ENCODE results near the gene IFNL2.
"Not testable (repeated sequence)": the region's sequence is repeated elsewhere in the genome, so short reads cannot be mapped to it uniquely, and the experiment has no call there.

IFNL2 gene

DNA sequence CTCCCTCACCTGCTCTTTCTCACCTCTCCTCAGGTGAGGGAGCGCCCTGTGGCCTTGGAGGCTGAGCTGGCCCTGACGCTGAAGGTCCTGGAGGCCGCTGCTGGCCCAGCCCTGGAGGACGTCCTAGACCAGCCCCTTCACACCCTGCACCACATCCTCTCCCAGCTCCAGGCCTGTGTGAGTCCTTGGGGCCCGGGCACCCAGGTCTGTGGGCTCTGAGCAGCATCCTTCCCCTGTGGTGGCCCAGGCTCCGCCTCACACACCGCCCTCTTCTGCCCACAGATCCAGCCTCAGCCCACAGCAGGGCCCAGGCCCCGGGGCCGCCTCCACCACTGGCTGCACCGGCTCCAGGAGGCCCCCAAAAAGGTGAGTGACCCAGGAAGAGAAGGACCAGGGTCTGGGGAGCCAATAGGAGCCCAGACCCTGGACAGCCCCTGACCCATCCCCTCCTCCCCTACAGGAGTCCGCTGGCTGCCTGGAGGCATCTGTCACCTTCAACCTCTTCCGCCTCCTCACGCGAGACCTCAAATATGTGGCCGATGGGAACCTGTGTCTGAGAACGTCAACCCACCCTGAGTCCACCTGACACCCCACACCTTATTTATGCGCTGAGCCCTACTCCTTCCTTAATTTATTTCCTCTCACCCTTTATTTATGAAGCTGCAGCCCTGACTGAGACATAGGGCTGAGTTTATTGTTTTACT, 29.9 kb downstream of the IFNL2 start:
- DNase-seq (ENCODE audit: low spot score) = no peak

DNA sequence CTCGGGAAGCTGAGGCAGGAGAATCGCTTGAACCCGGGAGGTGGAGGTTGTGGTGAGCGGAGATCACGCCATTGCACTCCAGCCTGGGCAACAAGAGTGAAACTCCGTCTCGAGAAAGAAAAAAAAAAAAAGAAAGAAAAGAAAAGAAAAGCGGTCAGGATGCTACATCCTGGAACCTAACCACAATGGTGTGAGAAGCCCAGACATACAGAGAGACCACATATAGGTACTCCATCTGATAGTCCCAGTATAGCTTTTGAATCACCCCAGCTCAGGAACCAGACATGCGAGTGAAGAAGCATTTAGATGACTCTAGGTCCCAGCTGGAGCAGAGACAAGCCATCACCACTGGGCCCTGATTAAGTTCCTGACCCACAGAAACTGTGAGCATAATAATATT, 31.2 kb downstream of the IFNL2 start:
- no peak for DNase-seq (ENCODE audit: low spot score)

DNA sequence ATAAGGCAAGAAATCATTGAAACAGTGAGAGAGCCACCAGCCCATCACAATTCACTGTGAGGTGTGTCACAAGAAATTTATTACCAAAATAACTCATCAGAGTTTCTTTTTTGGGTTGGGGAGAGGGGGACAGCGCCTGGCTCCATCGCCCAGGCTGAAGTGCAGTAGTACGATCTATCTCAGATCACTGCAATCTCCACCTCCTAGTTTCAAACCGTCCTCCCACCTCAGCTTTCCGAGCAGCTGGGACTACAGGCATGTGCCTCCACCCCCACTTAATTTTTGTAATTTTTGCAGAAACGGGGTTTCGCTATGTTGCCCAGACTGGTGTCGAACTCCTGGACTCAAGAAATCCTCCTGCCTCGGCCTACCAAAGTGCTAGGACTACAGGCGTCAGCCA, 31.6 kb downstream of the IFNL2 start:
- DNase-seq (ENCODE audit: low spot score) = no peak

DNA sequence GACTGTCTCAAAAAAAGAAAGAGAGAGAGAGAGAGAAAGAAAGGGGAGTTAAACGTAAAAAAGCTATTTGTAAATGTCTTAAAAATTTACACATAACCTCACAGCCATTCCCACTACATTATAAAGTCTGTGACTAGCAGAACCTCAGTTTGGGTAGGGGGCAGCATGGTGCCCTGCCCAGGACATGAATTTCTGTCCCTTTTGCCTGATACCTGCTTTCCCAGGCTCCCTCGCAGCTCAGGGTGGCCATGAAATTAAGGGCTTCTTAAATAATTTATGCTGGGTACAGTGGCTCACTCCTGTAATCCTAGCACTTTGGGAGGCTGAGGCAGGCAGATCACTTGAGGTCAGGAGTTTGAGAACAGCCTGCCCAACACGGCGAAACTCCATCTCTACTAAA, 32.8 kb downstream of the IFNL2 start:
- no peak for DNase-seq (ENCODE audit: low spot score)

DNA sequence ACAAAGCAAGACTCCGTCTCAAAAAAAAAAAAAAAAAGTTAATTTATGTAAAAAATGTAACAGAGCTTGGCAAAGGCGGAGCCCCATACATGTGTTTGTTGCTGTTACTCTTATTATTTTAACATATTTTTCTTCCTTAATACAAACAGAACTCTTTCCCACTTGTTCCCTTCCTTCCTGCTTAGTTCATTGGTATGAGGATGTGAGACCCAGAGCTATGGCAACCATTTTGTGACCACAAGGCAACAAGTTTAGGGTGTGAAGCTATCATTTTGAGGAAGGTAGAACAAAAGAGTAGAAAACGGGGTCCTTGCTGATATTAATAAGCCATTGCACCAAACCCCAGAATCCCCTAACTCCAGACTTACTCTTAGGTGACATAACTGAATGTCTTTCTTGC, 33.4 kb downstream of the IFNL2 start:
- DNase-seq (ENCODE audit: low spot score) = no peak

DNA sequence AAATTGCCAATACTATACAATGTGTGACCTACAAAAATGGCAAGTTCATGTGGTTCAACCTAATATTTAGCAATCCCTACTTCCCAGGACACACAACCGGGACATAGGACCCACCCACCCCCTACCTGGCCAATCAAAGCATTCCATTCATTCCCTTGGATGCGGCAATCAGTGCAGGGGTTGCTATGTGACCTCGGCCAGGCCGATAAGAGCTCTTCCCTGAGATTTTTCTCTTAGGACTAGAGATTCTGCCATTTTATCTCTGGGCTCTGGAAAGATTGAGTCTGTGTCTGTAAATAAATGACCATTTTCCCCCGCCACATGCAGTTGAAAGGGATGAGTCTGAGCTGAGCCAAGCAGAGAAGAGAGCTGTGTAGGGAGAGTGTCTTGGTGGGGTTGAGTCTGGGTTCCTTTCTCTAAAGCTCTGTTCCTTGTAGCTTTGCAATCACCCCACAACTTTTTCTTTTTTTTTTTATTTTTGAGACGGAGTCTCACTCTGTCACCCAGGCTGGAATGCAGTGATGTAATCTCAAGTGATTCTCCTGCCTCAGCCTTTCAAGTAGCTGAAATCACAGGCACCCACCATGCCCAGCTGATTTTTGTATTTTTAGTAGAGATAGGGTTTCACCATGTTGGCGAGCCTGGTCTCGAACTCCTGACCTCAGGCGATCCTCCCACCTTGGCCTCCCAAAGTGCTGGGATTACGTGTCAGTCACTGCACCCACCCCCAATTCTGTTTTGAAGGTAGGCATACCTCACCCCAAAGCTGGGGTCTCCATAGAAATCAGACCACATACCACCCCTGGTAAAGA, 35.4 kb downstream of the IFNL2 start:
- no peak for DNase-seq (ENCODE audit: low spot score)

DNA sequence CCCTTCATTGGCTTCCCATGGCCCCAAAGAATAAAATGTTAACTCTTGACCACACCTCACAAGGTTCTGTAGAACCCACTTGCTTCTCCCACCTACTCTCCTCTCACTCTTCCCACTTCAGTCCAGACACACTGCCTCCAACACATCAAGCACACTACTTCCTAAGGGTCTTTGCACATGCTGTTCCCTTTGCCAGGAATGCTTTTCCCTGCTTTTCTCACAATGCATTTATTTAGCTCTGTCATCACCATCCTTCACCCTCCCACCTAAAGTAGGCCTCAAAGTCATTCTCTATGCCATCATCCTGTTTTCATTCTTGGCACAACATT, 36.0 kb downstream of the IFNL2 start:
- no peak for DNase-seq (ENCODE audit: low spot score)

DNA sequence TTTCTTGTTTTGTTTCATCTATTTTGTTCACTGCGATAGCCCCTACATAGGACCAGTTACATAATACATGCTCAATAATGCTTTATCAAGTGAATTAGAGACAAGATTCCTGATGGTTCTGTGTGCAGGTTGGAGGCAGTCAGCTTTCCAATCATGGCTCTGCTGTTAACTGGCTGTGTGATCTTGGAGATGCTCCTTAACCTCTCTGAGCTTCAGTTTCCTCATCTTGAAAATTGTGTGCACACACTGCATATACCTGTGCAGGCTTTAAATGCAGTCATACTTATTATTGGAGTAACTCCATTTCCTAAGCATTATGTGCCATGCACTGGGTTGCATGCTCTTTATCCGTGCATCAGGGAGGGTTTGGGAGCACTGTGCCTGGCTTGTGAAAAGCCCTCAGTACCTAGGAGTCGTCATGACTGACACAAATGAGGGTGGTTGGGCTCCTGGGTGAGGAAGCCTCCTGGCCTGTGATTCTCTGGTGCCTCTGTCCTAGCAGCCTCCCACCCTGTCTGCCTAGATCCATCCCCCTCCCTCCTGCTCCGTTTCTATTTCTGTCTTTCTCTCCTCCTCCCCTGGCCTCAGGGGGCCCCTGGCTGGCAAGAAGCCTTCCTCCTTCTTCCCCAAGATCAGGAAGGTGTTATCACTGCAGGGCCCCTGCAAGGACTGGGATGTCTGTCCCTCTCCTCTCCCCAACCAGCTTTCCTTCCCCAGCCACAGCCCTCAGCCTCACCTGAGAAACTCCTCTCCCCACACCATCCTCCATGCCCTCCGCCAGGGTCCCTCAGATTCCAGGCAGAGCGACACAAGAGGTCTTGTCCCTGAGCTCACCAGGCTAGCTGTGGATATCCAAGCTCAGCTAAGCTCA, 36.7 kb downstream of the IFNL2 start:
- peak; percentile 7 for DNase-seq (ENCODE audit: low spot score)

DNA sequence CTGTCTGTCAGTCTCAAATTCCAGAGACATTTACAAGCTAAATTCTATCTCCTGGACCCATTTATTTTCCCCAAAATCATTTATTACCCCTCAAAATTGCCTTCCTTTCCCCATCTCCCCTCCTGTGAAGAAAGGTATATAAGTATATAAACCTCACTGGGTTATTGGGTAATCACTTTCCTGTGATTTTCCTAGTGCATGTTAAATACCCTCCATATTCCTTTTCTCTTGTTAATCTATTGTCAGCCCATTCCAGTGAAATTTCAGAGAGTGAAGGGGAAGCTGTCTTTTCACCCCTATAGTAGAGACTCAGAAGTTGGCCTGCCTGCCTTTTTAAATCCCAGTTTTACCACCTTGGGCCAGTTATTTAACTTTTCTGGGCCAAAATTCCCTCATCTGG, 37.9 kb downstream of the IFNL2 start:
- DNase-seq (ENCODE audit: low spot score) = no peak

DNA sequence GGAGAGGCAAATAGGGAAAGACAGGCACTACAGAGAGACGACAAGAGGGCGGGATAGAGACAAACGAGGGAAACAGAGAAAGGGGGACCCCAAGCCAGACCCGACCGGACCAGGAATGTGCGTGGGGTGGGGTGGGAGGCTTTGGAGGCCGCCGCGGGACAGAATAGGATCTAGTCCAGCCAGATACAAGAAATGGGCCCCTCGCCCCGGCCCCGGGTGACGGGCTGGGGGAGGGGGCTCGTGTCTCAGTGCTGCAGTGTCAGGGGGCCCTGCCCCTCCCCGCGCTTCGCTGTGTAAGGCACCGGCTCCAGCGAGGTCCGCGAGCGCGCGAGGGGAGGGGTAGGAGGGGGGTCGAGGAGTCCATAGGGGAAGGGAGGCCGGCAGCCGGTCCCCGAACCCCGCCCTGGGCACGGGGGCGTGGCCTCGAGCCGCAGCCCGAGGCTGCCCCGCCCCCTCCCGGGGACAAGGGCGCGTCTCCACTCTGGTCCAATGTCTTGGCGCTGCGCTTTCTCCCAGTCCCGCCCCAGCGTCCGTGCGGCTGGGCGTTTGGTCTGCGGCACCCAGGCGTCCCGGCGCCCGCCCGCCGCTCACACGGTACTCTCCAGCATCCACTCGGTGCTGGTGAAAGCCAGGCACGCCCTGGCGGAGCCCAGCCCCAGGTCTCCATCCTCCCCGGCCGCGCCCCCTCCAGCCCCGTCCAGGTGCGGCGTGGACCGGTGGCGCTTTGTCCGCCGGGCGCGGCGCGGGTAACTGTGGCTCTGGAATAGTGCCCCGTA, 39.0 kb downstream of the IFNL2 start:
- peak; percentile 76 for DNase-seq (ENCODE audit: low spot score)

DNA sequence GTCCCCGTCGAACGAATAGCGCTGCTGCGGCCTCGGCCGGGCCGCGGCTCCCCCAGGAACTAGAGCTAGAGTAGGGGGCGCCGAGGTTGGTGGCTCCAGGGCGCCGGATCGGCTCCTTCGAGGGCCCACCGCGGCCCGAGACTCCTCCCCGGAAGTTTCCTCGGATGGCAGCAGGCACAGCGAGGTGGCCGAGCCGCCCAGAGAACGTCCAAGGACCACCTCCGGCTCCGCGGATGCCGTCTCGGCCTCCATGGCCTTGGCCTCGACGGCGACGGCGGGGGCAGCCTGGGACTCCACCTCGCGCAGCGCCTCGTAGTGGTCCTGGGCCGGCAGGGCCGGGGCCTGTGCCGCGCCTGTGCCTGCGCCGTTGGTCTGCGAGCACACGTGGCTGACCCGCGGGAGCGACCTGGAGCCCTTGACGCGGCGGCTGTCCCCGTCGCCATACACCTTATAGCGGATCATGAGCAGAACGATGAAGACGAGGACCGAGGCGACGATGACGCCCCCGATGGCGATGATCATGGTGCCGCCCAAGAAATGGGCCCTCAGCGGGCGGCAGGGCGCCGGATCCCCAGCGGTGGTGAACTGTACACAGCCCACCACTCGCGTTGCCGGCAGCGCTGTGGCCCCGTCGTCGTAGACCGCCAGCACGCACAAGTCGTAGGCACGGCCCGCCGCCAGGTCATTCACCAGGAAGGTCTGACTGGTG, 39.8 kb downstream of the IFNL2 start:
- peak; percentile 13 for DNase-seq (ENCODE audit: low spot score)

DNA sequence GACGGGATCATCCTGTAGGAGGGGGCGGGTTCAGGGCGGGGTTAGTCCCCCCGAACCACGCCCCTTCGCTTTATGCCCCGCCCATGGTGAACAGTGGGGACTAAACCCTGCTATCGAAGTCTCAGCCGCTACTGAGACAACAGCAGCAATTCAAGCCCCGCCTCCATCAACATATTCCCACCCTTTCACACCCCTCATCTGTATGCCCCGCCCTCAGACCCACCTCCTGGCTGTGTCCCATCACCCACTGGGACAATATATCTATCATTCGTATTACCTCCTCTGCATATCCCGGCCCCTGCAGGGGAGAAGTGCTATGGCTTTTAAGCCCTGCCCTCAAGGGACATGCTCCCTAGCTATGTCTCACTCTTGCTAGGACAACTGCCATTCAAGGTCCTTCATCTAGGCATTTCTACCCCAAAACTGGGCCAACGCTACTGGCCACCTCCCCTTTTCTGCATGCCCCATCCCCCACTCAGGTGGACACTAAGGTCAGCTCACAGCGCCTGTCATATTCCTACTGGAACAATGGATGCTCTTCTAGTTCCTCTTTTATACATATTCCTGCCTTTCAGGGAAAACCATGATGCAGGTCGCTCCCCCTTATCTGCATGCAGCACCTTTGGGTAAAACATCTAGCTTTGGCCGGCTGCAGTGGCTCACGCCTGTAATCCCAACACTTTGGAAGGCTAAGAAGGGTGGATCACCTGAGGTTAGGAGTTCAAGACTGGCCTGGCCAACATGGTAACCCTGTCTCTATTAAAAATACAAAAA, 40.5 kb downstream of the IFNL2 start:
- DNase-seq (ENCODE audit: low spot score) = peak; percentile 29

DNA sequence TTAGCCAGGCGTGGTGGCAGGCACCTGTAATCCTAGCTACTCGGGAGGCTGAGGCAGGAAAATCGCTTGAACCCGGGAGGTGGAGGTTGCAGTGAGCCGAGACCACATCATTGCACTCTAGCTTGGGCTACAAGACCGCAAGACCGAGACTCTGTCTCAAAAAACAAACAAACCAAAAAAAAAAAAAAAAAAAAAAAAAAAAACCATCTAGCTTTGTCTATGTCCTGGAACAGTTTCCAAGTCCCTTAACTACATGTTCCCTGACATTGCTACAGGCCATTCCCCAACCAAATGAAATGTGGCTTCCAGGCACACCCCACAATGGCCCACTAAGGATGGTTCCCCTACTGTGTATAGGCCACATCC, 41.1 kb downstream of the IFNL2 start:
- not testable (repeated sequence) for DNase-seq (ENCODE audit: low spot score)

DNA sequence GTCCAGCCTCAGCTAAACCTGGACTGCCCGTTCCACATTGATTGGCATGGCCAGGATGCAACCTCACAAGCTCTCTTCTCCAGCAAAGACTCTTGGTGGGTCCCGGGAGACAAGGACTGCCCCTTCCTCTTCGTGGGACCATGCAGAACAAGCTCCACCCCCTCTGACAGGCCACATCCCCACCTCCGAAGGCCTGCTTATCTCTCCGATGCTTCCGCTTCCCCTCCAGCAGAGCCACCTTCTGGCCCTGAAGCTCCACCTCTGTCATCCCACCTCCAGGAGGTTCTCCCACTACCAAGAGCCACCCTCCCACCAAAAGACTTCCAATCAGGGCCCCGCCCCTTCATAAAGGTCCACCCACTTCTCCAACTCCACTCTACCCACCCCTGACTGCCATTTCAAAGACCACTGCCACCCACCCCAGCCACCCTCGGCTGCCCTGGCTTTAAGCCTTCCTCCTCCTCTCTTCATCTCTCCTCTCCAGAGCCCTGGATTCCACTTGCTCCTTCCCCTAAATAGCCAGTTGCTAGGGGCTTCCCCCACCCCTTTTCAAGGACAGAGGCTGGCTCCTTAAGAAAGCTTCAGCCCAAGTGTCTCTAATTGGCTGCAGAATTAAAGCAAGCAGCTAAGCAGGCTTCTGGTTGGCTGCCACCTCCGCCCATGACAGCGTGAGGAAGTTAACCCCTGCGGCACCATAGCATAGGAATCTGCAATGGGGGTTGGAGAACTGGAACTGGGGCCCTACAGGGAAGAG, 42.5 kb downstream of the IFNL2 start:
- peak; percentile 25 for DNase-seq (ENCODE audit: low spot score)

DNA sequence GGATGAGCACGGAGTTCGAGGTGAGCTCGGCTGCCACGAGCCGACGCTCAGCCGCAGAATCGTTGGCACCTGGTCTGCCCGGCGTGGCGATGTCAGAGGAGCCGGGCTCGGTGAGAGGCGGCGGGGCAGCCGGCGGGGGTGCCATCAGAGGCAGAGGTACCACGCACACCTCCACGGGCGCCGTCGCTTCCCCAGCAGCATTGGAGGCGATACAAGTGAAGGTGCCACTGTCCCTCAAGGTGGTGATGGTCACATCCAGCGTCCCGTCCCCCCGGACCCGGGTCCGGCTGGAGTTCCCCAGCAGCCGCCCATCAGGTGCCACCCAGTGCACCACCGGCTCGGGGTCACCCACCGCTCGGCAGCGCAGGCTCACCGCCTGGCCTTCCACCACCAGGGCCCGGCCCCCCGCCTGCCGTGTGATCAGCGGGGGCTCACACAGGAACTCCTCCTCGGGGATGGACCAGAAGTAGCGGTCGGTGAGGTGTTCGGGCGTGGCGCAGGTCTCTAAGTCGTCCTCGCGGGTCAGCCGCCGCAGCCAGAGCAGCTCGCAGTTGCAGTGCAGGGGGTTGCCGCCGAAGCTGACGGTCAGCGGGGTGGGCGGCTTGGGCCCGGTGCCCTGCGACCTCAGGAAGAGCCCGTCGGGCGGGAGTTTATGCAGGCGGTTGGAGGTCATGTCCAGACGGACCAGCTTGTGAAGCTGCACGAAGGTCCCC, 46.0 kb downstream of the IFNL2 start:
- no peak for DNase-seq (ENCODE audit: low spot score)

DNA sequence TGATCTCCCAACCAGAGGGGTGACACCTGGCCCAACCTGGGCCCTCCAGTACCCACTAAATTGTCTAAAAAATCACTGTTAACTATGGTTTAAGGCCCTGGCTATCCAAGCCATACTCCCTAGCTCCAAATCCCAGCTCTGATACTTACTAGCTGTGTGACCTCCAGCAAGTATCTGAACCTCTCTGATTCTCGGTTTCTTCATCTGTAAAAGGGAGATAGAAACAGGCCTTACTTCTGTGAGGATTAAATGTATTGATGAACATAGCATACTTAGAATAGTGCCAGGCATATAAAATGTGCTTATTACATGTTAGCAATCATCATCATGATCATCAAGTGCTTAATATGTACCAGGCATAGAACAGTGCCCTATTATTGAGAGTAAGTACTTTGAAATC, 47.7 kb downstream of the IFNL2 start:
- DNase-seq (ENCODE audit: low spot score) = no peak

DNA sequence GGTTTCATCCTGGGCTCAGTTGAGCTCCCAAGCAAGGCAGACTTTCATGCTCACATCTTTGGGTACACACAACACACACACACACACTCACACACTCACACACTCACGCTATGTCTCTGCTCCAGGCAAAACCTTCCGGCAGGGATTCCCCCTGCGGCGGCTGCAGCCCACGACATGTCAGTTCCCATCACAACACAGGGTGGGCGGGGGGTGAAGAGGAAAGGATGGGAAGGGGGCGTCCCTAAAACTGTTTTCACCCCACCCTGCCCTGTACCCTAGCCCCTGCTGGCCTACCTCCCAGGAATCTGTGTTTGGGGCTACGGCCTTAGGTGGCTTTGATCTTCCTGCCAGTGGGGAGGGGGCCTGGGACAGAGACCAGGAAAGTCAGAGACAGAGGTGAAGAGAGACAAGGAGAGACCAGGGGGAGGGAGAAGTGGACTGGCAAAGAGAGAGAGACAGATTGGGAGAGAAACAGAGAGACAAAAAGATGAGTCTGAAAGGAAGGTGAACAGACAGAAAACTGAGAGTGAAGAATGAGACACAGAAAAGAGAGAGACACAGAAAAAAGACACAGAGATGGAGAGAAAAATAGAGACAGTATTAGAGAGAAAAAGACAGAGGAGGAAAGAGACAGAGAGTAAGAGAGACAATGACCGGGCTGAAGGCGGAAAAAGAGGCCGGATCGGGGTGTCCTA, 48.6 kb downstream of the IFNL2 start:
- DNase-seq (ENCODE audit: low spot score) = no peak

DNA sequence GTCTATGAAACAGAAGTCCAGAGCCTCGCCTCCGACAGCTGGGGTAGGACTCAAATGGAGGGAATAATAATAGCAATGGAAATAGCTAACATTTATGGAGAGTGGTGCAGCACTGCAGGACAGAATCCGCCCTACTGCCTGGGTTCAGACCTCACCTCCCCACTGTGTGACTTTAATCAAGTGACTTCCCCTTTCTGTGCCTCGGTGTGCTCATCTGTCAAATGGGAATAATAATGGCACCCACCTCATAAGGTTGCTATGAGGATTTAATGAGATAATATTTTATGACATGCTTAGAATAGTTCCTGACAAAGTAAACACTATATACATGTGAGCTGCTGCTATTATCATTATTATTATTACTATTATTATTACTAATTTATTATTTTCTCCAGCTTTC, 49.3 kb downstream of the IFNL2 start:
- DNase-seq (ENCODE audit: low spot score) = no peak

DNA sequence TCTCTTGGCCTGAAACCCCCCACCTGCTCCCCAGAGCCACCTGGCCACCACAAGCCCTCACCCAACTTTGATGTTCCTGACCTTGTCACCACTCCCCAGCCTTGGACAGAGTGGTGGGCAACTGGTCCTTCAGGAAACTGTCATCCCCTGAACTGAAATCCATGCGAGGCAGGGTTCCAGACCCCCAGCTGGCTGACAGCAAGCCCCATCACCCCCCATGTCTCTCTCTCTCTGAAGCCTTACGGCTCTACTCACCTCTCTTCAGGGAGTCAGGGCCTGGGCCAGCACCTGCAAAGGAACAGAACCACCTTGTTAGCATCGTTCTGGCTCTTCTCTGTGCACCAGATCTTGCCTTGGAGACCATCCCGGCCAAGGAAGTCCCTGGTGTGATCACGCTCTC, 49.9 kb downstream of the IFNL2 start:
- DNase-seq (ENCODE audit: low spot score) = no peak

Measured in AG20443 (cell line).